Measurements from ENCODE around the gene COL9A2.

The COL9A2 gene

DNA sequence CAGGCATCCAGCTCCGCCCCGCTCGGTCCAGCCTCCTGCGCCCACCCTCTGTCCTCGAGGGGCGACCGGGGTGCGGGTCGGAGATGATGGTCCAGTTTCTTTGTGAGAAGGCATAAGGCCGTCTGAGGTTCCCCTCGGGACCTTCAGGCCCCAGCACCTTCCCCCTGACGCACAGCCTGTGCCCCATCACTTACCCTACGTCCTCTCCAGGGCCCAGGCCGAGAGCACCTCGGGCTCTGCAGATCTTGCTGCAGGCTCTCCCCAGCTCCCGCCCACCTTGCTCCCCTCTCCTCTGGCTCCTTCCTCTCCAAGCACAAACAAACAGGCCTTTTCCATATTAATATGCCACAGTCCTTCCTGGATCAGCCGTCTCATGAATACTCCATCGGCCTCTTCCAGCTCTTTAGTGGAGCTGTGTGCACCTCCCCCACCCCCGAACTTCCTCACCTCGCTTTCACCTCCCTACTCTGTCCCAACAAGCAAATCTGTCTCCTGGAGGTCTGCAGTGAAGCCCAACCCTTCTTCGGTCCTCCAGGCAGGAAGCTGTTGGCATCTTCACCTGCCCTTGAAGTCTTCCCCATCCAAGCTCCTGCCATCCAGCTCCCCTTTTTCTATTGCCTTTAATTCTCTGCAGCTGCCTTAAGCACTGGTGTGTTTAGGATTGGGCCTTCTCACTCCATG is 448 bp upstream of the COL9A2 start:
- DNase-seq, result no peak

DNA sequence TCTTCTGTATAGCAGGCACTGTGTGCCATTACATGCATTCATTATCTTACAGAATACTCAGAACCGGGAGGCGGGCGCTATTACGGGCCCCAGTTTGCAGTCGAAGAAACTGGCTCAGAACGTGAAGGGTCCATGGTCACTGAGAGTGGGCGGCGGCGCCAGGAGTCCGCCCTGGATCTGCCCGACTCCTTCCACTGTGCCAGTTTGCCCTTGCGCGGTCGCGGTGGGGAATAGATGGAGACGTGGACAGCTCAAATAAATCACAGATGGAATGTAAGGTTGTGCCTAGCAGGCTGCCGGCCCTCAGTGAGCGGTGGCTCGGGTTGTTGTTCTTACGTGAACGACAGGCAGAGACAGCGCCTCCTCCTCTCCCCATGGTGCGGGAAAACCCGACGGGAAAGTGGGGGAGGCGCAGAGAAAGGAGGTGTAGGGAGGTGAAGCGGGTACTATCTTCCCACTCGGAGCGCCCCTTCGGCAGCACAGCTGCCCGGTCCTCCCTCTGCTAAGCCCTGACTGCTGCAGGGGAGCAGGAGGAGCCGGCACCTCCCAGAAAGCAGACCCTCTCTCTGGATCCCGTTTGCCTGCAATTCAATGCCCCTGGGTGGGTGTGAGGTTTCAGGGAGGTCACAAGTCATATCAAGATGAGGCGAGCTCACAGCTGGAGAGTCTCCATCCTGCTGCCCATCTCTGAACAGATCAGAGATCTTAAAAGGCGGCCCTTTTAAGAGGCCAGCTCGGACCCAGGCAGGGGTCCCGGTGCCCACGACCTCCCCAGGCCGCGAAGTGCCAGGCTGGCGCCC is 1.1 kb downstream of the COL9A2 start:
- DNase-seq, result peak; percentile 19

DNA sequence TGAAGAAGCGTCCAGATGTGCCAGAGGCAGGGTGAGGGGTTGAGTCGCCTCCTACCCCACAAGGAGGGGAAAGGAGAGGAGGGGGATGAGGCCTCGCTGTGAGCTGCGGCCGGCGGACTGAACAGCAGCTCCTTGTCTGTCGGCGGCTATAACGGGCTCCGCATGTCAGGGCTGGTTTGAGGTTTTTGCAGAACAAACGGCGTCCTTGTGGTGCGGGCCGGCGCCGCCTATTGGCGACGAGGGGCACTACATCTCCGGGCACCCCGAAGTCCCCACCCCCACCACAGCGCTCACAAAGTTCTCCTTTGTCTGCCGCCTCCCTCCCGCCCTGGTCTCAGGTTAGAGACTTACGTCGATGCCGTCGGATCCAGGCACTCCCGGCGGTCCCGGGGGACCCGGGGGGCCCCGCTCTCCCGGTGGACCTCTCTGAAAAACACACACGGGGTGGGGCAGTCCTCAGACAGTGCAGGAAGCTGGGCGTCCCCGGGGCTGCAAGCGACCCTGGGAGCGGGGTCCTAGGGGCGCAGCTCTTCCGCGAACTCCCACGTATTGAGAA is 1.8 kb downstream of the COL9A2 start:
- DNase-seq, result peak; percentile 77

GRCh38 chr1:40314721-40315238 is 2.3 kb downstream of the COL9A2 start:
- DNase-seq, result no peak

GRCh38 chr1:40313958-40314720 is 2.9 kb downstream of the COL9A2 start:
- DNase-seq, result no peak

- no peak for DNase-seq
Measured at GRCh38 chr1:40313329-40313957, 3.6 kb downstream of the COL9A2 start.

GRCh38 chr1:40312238-40313205 is 4.6 kb downstream of the COL9A2 start:
- DNase-seq, result no peak

- DNase-seq, result no peak
Measured at GRCh38 chr1:40311692-40312091, 5.4 kb downstream of the COL9A2 start.

DNA sequence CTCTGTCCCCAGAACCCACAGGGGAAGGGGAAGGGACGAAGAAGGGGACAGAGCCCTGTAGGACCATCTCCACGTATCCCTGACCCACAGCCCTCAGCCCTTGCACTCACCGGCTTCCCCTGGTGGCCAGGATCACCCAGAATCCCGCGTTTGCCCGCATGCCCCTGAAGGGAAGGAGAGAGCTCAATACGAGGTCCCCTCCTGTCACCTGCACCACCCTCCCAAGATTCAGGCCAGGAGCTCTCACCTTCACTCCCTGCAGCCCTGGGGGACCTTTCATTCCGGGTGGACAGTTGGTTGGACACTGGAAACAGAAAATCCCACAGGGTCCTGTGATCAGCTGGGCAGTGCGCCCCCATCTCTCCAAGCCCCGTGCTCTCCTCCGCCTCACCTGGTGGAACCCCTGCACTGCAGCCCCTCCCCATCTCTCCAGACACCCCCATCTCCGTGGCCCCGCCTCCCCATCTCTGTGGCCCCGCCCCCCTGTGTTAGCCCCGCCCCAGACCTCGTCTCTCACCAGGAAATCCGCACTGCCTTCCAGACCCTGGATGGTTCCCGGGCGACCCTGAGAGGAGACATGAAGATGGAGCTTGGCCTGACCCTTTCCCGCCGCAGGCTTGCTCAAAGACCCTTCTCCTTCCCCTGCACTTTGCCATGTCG is 6.0 kb downstream of the COL9A2 start:
- DNase-seq, result no peak

- no peak for DNase-seq
Measured at GRCh38 chr1:40310129-40310461, 7.0 kb downstream of the COL9A2 start.

DNA sequence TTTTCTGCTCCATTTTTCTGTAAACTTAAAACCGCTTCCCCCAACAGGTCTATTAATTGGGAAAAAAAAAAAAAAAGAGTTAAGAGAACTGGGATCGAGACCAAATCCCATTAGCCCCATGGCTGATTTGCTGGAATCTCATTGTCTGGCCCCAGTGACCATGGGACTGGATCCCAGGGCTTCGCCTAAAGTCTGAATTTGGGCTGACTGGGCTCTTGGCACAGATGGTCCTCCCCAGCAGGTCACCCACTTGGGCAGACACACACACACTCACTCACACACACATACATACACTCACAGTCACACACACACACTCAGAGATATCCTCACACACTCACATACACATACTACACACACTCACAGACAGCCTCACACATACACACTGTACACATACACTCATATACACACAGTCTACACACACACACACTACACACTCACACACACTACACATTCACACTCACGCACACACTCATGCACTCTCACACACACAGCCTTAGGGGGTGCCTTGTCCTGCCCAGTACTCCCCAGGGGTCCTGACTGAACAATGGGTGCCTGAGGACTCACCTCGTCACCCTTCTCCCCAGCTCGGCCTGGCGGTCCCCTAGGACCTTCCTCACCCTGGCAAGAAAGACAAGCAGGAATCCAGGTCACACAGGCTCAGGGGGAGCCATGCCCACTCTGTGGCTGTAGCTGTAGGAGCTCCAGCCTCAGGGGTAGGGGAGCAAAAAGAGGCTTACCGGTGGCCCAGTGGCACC is 7.5 kb downstream of the COL9A2 start:
- no peak for DNase-seq

- DNase-seq, result no peak
Measured at GRCh38 chr1:40308036-40308727, 8.9 kb downstream of the COL9A2 start.

GRCh38 chr1:40307186-40307585 is 9.9 kb downstream of the COL9A2 start:
- no peak for DNase-seq

- no peak for DNase-seq
Measured at GRCh38 chr1:40306296-40306695, 10.8 kb downstream of the COL9A2 start.

DNA sequence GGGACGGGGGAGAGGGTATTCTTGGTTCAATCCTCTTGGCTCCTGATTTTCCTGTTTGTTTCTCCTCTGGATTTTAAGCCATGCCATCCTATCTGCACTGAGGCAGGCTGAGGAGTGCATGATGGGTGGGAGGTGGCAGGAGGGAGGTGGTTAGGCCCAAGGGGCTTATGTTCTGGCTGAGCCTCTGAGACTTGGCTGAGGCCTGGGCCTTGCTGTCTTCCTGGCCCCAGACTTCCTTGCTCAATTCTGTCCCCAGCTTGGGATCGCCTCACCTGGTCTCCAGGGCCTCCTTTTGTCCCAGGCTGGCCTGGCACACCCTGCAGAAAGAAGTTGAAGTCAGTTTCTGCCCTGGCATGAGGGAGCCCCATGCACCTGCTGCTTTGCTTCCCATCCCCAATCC is 11.2 kb downstream of the COL9A2 start:
- DNase-seq, result no peak

- DNase-seq, result no peak
Measured at GRCh38 chr1:40305451-40305850, 11.6 kb downstream of the COL9A2 start.

DNA sequence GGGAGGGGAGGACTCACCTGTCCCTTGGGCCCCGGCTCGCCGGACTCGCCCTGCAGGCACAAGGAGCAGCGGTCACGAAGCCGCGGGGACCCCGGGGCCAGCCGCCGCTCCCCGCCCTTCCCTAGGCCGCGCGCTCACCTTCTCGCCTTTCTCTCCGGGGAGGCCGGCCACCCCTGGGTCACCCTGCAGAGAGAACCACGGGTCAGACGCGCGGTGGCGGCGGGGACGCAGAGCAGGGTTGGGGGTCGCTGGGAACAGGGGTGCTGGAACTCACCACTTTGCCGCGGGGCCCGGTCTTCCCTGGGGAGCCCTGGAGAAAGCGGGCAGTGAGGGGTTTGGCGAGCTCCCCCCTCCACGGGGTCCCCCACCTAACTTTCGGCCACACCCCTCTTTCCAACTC is 13.3 kb downstream of the COL9A2 start:
- DNase-seq, result no peak

DNA sequence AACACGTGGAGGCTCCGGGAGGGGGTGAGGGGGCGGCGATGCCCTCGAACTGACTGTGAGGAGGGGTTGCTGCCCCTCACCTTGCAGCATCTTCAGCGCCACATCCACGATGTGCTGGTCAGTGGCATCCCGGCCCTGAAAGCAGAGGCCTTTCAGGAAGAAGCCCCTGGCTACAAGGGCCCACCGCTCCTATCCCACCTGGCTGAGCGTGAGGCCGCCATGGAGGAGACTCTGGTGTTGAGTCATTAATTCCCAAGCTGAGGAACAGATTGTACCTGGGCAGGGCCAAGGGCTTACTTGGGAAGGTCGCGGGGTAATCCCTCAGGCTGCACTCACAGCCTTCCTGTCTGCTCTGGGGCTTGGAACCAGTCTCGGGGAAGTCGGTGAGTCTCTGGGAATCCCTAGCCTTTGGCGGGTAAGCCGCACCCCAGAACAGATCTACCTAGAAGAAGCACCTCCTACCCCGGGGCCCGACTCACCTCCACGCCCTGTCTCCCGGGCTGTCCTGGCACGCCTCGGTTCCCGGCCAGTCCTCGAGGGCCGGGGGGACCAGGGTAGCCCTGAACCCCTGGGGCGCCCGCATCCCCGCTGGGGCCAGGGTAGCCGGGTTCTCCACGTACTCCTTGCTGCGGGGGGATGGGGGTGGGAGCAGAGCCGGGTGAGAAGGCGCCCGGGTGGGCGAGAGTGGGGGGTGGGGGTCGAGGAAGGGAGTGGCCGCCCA is 13.9 kb downstream of the COL9A2 start:
- no peak for DNase-seq

DNA sequence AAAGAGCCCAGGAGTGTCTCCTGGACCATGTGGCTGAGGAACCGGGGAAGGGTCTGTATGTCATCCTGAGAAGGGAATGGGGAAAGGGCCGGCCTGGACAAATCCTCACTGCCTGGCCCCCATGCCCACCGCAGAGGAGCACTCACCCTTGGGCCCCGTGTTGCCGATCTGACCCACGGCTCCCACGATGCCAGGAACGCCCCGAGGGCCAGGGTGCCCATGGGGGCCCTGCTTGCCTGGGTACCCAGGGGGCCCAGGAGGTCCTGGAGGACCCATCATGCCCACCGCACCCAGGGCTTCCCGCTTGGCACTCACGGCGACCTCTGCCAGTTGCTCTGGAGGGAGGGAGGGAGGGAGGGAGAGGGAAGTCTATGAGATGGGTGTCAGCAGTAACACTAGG is 14.6 kb downstream of the COL9A2 start:
- DNase-seq, result no peak

Data from T-helper 9 cell (primary cell).